GM18502 (cell line): Measurements from ENCODE around the gene ZNF142.
A peak's percentile ranks its signal among the peaks of the same experiment; 100 is the strongest.

Experiments
- ATAC-seq: cut with Tn5 transposase; IDR thresholded peaks from one replicate; pipeline ENCODE4 v1.9.1; 2021; ENCODE audit warnings: mild to moderate bottlenecking; ENCODE audit not compliant: unreplicated experiment, poor library complexity

The ZNF142 gene

GRCh38 chr2:218658671-218659257, 659 bp downstream of the ZNF142 start:
- peak; percentile 51 for ATAC-seq

DNA sequence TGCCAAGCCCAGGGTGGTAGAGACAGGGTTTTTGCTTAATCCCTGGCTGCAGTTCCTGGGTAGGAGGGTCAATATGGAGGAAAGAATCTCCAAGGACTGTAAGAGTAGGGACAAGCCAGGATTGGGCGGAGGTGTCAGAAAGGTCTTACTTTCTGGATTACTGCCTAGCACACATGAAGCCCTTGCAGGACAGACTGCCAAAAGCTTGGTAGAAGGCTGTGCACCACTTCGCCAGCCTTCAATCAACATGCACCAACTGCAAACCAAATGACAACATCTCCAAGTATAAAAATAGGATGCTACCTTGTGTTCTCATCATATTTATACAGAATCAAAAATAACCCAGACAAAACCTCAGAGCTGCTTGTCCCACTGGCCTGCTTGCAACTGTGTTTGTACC, 3.7 kb downstream of the ZNF142 start:
- no peak for ATAC-seq

DNA sequence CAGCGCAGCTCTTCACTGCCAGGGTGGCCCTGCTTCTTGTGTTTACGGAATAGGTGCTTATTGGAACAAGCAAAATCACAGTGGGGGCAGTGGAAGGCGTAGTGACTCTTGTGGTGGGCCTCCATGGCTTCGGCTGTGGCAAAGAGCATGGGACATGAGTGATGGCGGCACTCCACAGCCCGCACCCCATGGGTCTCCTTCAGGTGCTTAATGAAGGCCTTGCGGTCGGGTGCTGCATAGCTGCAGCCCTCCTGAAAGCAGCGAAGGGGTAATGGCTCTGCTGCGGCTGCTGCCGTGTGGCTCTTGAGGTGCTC, 10.7 kb downstream of the ZNF142 start:
- no peak for ATAC-seq

- peak; percentile 59 for ATAC-seq
Observed at GRCh38 chr2:218648088-218648786, 11.2 kb downstream of the ZNF142 start.

- ATAC-seq, result no peak
Observed at GRCh38 chr2:218645126-218645525, 14.3 kb downstream of the ZNF142 start.

DNA sequence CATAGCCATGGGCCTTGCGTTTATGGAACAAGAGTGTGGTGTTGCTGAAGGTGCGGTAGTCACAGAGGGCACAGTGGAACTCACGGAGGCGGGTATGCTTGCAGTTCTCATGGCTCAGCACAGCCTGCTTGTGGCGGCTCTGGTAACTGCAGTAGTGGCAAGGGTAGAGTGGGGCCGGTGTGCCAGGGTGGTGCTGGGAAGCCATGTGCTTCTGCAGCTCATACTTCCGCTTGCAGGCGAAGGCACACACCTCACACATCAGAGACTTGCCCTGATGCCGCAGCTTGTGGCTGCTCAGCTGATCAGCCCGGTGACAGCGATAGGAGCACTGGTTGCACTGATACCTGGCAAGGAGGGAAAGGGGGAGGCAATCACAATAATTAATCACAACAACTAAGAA, 14.7 kb downstream of the ZNF142 start:
- no peak for ATAC-seq

DNA sequence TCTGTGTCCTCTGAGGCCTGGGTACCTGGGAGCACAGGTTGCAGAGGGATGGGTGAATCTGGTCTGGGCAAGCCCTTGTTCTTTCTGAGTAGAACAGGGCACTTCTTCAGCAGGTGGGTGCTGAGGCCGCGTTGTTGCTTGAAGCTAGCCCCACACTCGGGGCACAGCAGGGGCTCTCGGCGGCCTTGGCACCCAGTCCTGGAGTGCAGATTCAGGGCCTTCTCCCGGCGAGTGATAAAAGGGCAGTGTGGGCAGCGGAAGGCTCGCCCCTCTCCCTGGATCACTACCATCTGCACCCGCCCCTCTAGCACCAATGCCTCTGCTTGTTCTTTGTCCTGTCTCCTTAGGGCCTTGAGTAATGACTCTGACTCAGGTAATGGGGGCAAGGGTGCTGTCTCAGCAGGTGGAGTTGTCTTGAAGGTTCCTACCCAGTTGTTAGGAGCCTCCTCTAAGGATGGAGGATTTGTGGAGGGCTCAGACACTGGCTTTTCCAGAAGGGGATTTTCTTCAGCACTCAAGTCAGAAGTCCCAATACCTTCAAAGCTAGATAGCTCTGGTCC, 15.6 kb downstream of the ZNF142 start:
- ATAC-seq, result no peak

GRCh38 chr2:218642786-218643185, 16.6 kb downstream of the ZNF142 start:
- no peak for ATAC-seq

GRCh38 chr2:218642121-218642656, 17.2 kb downstream of the ZNF142 start:
- ATAC-seq, result no peak

DNA sequence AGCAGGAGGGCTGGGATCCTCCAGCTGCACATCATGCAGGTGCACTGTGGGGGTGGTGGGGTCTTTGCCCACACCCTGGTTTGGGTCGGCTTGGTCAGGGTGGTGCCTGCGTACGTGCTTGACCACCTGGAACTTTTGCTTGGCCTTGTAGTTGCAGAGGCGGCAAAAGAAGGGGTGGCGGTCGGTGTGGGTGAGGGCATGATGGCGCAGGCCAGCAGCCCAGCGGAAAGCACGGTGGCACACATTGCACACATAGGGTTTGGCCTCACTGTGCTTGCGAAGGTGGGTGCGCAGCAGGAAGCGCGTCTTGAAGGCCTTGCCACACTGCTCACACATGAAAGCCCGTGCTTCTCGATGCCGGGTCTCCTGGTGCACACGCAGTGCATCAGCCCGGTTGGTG, 21.1 kb downstream of the ZNF142 start:
- no peak for ATAC-seq

DNA sequence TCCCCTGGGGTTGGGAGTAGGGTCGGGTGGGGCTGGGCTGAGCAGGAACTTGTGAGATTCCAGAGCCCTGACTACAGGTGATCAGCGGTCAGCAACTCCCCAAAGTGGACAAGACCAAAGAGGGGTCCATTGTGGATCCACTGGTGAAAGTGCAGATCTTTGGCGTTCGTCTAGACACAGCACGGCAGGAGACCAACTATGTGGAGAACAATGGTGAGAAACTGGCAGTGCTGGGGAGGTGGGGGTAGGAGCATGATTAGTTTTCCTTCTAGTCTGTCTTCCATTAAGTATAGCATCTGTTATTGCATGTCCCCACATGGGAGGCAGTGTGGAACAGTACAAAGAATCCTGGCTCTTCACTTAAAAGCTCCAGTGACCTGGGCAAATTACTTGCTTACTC, 23.7 kb downstream of the ZNF142 start:
- no peak for ATAC-seq

DNA sequence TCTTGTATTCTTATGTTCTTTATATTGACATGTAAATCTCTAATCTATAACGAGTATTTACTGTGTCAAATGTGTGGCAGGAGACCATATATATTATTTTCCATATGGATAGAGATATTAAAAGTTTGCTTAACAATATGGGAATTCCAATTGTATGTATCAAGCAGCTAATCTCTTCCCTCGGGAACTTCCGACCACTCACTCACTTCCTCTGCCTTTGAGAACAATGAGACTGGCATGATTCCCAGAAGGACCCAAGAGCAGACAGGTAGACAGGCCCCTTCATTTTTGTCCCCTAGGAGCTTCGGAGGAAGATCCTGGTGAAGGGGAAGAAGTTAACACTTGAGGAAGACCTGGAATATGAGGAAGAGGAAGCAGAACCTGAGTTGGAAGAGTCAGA, 27.6 kb downstream of the ZNF142 start:
- no peak for ATAC-seq

- ATAC-seq, result no peak
Observed at GRCh38 chr2:218627939-218628338, 31.5 kb downstream of the ZNF142 start.

DNA sequence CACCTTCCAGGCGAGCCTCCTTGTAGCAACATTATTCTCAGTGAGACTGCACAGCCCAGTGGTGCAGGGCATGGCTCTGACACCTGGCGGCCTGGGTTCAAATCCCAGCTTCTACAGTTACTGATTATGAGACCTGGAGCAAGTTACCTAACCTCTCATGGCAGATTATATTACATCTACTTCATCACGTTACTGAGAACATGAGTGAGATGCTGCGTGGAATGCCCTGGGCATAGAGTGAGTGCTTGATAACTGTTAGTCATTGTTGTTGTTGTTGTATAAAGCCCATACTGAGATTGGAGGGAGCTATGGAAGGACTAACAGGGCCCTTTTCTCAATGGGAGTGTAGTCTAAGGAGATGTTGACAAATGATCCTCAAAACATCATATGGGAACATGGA, 33.1 kb downstream of the ZNF142 start:
- ATAC-seq, result no peak

DNA sequence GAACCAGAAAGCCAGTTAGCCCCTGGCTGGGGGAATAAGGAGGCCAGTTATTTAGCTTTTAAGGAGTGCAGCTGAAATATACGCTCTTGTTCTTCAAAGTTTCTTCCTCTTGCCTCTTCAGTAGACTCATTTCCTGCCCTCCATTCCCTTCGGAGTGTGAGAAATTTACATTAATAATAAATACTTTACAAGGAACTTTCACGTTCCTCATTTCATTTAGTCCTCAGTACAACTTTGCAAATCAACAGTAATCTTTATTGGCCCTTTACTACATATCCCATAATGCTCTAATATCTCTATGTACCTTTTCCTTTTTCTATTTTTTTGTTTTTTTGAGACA, 36.1 kb downstream of the ZNF142 start:
- ATAC-seq, result no peak

- no peak for ATAC-seq
Observed at GRCh38 chr2:218622606-218623365, 36.6 kb downstream of the ZNF142 start.

DNA sequence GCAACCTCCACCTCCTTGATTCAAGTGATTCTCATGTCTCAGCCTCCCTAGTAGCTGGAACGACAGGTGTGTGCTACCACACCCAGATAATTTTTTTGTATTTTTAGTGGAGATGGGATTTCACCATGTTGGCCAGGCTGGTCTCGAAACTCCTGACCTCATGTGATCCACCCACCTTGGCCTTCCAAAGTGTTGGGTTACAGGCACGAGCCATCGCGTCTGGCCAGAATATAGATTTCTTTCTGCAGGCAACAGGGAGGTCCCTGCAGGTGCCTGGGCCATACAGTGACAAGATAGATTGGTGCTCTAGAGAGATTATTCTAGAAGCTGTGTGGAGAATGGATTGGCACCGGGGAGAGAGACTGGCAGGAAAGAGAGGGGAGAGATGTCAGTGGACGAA, 38.4 kb downstream of the ZNF142 start:
- no peak for ATAC-seq

GRCh38 chr2:218618102-218618860, 41.1 kb downstream of the ZNF142 start:
- ATAC-seq, result no peak

GRCh38 chr2:218615868-218616315, 43.5 kb downstream of the ZNF142 start:
- no peak for ATAC-seq

DNA sequence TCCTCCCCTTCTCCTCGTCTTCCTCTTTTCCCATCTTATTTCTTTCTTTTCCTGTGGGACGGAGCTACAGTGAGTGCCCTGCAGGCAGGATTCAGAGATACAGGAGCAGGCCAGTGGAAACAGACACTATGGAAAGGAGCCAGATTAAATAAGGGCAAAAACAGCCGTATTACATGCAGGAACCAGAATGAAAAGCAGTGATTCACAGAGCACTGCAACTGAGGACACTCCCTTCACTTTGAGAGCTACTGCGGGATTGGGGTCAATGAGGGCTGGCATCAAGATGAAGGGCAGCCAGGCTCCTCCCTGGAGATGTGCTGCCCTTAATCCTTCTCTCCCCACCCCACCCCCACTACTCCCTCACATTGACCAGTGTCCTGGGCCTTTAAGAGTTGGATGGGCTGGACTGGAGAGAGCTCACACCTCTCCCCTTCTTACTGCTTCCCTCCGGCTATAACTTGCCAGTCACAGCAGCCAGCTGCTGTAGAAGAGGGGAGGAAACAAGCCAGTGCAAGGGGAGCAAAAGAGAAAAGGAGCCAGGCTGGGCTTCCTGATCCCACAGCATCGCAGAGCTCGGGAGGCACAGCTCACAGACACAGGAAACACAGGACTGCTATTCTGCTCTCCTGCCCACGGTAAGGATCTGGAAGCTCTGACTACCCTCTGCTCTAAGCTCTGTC, 51.8 kb downstream of the ZNF142 start, which contains the start of gene PLCD4:
Gene PLCD4, plus strand, starts transcription at position 464 of the 680 bp plus-strand sequence. CDS start 7,841 bp downstream, outside the sequence.
- no peak for ATAC-seq
